Vagina (tissue), 2 donors: ENCODE data around the gene TUBGCP5. TPM values are rescaled to one million over a fixed set of nuclear protein-coding genes. Genes with fewer than 3 reads are reported as not detected.
"Not testable (repeated sequence)": the region's sequence is repeated elsewhere in the genome, so short reads cannot be mapped to it uniquely, and the experiment has no call there.

ENCODE experiments used
- DNase-seq, 2 donors: peaks; one replicate each; pipeline ENCODE4 v3.0.0-alpha.2; 2017; ENCODE audit errors: extremely low spot score in 2 of 2
- H3K27ac ChIP-seq: fragments of 200-600 bp; sonication (generic); one replicate; pipeline ENCODE4 v1.5.1; 2019
- H3K27me3 ChIP-seq: fragments of 200-600 bp; sonication (generic); one replicate; pipeline ENCODE4 v1.5.1; 2019
- H3K36me3 ChIP-seq, 2 donors: fragments of 200-600 bp; sonication (generic); one replicate each; pipeline ENCODE4 v1.5.1; 2017 to 2019
- H3K4me1 ChIP-seq: fragments of 200-600 bp; sonication (generic); one replicate; pipeline ENCODE4 v1.5.1; 2019
- H3K4me3 ChIP-seq, 2 donors: fragments of 200-600 bp; sonication (generic); 1 replicate in 1 of 2; 2 replicates in 1 of 2; pipeline ENCODE4 v1.5.1; 2016 to 2019
- H3K9me3 ChIP-seq: fragments of 200-600 bp; sonication (generic); one replicate; pipeline ENCODE4 v1.5.1; 2019
- POLR2A ChIP-seq, 2 donors: fragments of 450-650 bp; IDR thresholded peaks; one replicate each; pipeline ENCODE4 v1.6.1; 2017; ENCODE audit warnings: antibody characterized with exemption in 2 of 2, mild to moderate bottlenecking in 2 of 2, moderate library complexity in 2 of 2
- POLR2AphosphoS5 ChIP-seq, 2 donors: sonication (generic); formaldehyde crosslinking; IDR thresholded peaks; one replicate each; pipeline ENCODE4 v1.9.0; 2017; ENCODE audit warnings: antibody characterized with exemption in 2 of 2, mild to moderate bottlenecking in 2 of 2, low read depth in 1 of 2; ENCODE audit not compliant: insufficient read depth in 1 of 2
- intact Hi-C: fragments of 100-400 bp; cut with DNase I; formaldehyde crosslinking; loops from one replicate; pipeline ENCODE4 v1.15.1; 2023
- total RNA-seq: library from RNA; depleted of rRNA; stranded (reverse); fragments of >200 nt; gene quantifications from one replicate; pipeline ENCODE4 v1.2.3, GENCODE V29; 2016
- TF ChIP-seq, protein P1 (sequence below), 3 experiments: fragments of 450-650 bp in 2 of 3; fragments of 200-600 bp in 1 of 3; sonication (generic) in 1 of 3; IDR thresholded peaks; one replicate each; pipeline ENCODE4 v1.5.1; 2017 to 2019; ENCODE audit warnings: antibody characterized with exemption in 3 of 3, mild to moderate bottlenecking in 2 of 3, moderate library complexity in 2 of 3

Gene TUBGCP5
- total RNA-seq, 1 donor from 2014 or later: 11.3 TPM

GRCh38 chr15:23002920-23003319 lies 36.4 kb downstream of the TUBGCP5 start:
- TF ChIP-seq POLR2A (IDR thresholded peaks at IDR 0.05) (no peak), POLR2AphosphoS5 (IDR thresholded peaks at IDR 0.05; ENCODE audit: insufficient read depth in 1 of 2, low read depth in 1 of 2) (no peak)
- TF ChIP-seq, protein P1, sequence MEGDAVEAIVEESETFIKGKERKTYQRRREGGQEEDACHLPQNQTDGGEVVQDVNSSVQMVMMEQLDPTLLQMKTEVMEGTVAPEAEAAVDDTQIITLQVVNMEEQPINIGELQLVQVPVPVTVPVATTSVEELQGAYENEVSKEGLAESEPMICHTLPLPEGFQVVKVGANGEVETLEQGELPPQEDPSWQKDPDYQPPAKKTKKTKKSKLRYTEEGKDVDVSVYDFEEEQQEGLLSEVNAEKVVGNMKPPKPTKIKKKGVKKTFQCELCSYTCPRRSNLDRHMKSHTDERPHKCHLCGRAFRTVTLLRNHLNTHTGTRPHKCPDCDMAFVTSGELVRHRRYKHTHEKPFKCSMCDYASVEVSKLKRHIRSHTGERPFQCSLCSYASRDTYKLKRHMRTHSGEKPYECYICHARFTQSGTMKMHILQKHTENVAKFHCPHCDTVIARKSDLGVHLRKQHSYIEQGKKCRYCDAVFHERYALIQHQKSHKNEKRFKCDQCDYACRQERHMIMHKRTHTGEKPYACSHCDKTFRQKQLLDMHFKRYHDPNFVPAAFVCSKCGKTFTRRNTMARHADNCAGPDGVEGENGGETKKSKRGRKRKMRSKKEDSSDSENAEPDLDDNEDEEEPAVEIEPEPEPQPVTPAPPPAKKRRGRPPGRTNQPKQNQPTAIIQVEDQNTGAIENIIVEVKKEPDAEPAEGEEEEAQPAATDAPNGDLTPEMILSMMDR (IDR thresholded peaks at IDR 0.05): no peak
- Histone ChIP-seq H3K36me3 (peaks cover 0 to 58% of the 10 kb centered on the region in 2 donors), H3K27me3 (no peaks in the 10 kb centered on the region)

DNA sequence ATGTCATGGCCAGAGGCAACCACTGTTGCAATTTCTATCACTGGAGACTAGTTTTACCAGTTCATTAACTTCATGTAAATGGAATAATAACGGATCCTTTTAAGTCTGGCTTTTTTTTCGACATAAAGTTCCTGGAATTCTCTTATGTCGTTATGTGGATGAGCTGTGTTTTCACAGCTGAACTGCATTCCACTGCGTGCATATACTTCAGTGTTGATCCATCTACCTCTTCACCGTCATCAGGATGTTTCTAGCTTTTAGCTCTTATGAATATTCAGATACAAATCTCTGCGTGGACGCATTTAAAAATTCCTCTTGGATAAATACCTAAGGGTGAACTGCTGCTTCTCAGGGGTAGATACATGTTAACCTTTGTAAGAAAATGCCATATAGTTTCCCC lies 43.6 kb downstream of the TUBGCP5 start:
- H3K4me3 ChIP-seq: no peak overlapping the region
- intact Hi-C loops: no loop called here
- no peaks in the 10 kb centered on the region for H3K27me3 ChIP-seq
- no peaks in the 10 kb centered on the region for H3K9me3 ChIP-seq
- H3K4me1 ChIP-seq: no peaks in the 10 kb centered on the region
- TF ChIP-seq POLR2AphosphoS5 (IDR thresholded peaks at IDR 0.05; ENCODE audit: insufficient read depth in 1 of 2, low read depth in 1 of 2) (no peak), POLR2A (IDR thresholded peaks at IDR 0.05) (no peak)
- TF ChIP-seq, protein P1 (IDR thresholded peaks at IDR 0.05): no peak
- no peak overlapping the region for H3K27ac ChIP-seq
- no peak for DNase-seq
- H3K36me3 ChIP-seq: peaks cover 0 to 23% of the 10 kb centered on the region in 2 donors

More at GRCh38 chr15:23002920-23003319, 36.4 kb downstream of the TUBGCP5 start:
- Histone ChIP-seq H3K9me3 (no peaks in the 10 kb centered on the region), H3K4me3 (no peak overlapping the region), H3K4me1 (no peaks in the 10 kb centered on the region), H3K27ac (no peak overlapping the region)
- no peak for DNase-seq
- intact Hi-C loops: no loop called here

- intact Hi-C loops: no loop called here
- Histone ChIP-seq H3K9me3 (no peaks in the 10 kb centered on the region), H3K27ac (no peak overlapping the region), H3K4me3 (no peak overlapping the region), H3K36me3 (peaks cover 0 to 13% of the 10 kb centered on the region in 2 donors), H3K4me1 (no peaks in the 10 kb centered on the region), H3K27me3 (no peaks in the 10 kb centered on the region)
- TF ChIP-seq POLR2A (IDR thresholded peaks at IDR 0.05) (no peak), POLR2AphosphoS5 (IDR thresholded peaks at IDR 0.05; ENCODE audit: insufficient read depth in 1 of 2, low read depth in 1 of 2) (no peak)
- TF ChIP-seq, protein P1 (IDR thresholded peaks at IDR 0.05): no peak
- DNase-seq: no peak
These were observed 47.4 kb downstream of the TUBGCP5 start for GRCh38 chr15:22992024-22992326.

GRCh38 chr15:22989576-22990477 lies 49.5 kb downstream of the TUBGCP5 start:
- H3K27me3 ChIP-seq: no peaks in the 10 kb centered on the region
- no peak for DNase-seq
- no peak overlapping the region for H3K27ac ChIP-seq
- intact Hi-C loops: no loop called here
- H3K9me3 ChIP-seq: no peaks in the 10 kb centered on the region
- H3K4me3 ChIP-seq: no peak overlapping the region
- H3K4me1 ChIP-seq: no peaks in the 10 kb centered on the region
- TF ChIP-seq POLR2AphosphoS5 (IDR thresholded peaks at IDR 0.05; ENCODE audit: insufficient read depth in 1 of 2, low read depth in 1 of 2): no peak
- no peak for TF ChIP-seq POLR2A (IDR thresholded peaks at IDR 0.05)
- TF ChIP-seq, protein P1 (IDR thresholded peaks at IDR 0.05): no peak
- H3K36me3 ChIP-seq: peaks cover 0 to 6% of the 10 kb centered on the region in 2 donors

DNA sequence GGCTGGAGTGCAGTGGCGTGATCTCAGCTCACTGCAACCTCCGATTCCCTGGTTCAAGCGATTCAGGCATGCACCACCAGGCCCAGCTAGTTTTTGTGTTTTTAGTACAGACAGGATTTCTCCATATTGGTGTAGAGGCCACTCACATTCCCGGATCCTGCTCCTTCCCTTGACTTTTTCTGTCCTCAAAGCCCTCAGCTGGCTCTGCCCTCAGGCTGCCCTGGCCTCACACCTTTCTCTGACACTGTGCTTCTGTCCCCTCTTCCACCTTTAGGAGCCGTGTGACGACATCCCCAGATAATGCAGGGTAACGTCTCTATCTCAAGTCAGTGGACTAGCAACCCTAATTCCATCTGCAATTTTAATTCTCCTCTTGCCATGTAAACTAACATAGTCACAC lies 50.6 kb downstream of the TUBGCP5 start:
- no peak overlapping the region for H3K27ac ChIP-seq
- no peaks in the 10 kb centered on the region for H3K36me3 ChIP-seq
- H3K9me3 ChIP-seq: no peaks in the 10 kb centered on the region
- no peak for DNase-seq
- H3K4me3 ChIP-seq: no peak overlapping the region
- intact Hi-C loops: no loop called here
- H3K27me3 ChIP-seq: no peaks in the 10 kb centered on the region
- no peak for TF ChIP-seq POLR2AphosphoS5 (IDR thresholded peaks at IDR 0.05; ENCODE audit: insufficient read depth in 1 of 2, low read depth in 1 of 2)
- TF ChIP-seq POLR2A (IDR thresholded peaks at IDR 0.05): no peak
- TF ChIP-seq, protein P1 (IDR thresholded peaks at IDR 0.05): no peak
- H3K4me1 ChIP-seq: no peaks in the 10 kb centered on the region

DNA sequence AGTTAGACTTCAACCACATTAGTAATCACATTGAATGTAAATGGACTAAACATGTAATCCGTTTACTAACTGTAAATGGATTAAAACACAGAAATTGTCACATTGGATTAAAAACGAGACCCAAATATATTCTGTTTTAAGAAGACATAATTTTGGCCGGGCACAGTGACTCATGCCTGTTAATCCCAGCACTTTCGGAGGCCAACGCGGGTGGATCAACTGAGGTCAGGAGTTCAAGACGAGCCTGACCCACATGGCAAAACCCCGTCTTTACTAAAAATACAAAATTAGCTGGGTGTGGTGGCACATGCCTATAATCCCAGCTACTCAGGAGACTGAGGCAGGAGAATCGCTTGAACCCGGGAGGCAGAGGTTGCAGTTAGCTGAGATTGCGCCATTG lies 57.4 kb downstream of the TUBGCP5 start:
- H3K36me3 ChIP-seq, DNase-seq, intact Hi-C loops, H3K4me1 ChIP-seq, H3K4me3 ChIP-seq, H3K27me3 ChIP-seq, H3K9me3 ChIP-seq, H3K27ac ChIP-seq: not testable (repeated sequence)
